GM11168 (cell line): ENCODE data around the gene ADAM15.

Source experiments
- in situ Hi-C: fragments of 300-500 bp; cut with MboI; formaldehyde crosslinking; loops from one replicate; pipeline ENCODE4 v1.12.0; 2022; ENCODE audit warnings: low sequenced_read_pairs; ENCODE audit not compliant: unreplicated experiment

Gene ADAM15

DNA sequence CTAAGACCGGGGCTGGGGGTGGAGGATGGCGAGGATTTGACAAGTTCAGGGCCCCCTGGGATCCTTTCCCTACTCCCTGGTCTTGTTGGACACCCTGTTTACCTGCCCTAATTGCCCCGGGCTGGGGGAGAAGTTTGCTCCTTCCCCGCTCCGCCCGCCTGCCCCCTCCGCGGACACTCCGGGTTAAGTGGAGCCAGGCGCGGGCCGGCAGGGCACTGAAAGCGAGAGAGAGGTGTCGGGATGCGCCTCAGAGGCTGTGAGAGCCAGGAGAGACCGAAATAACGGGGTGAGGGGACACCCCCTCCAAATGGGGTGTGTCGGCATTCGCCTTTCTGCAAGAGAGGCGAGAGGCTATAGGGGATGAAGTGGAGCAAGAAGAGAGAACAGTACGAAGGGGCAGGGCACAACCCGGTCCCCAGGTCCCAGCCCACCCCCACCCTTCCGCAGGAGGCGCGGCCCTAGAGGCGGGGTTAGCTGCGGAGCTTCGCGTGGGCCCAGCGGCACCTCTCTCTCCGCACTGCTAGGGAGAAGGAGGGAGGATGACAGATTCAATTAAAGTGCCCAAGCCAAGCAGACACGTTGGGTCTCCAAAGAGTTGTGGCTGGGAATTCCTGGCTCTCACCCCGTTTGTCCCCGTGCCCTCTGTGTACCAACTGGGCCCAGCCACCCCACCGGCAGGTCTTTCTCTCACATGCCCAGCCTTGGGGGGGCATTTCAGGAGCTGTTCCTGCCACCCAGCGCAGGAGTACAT lies 31.4 kb downstream of the ADAM15 start:
- in situ Hi-C loops = no loop called here

DNA sequence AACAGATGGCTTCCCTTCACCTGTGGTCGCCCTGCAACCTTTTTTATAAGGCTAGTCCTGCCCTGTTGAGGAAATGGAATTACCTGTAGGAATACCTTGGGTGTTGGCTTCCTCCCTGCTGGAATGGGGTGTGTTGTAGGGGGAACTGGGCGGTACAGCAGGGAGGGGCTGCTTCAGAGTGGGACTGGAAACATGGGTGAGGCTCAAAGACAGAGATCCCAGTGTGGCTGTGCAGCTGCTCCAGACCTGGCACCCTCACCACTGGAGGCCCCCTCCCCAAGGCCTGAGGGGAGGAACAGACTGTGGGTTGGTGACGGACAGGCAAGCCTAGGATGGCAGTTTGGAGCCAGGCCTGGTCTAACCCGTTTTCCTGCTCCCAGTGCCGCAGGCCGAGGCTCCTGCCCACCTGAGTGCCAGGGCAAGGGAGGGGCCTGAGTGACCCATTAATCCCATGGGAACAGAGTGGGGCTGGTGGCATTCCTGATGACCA lies 32.0 kb downstream of the ADAM15 start:
- in situ Hi-C loops = no loop called here

DNA sequence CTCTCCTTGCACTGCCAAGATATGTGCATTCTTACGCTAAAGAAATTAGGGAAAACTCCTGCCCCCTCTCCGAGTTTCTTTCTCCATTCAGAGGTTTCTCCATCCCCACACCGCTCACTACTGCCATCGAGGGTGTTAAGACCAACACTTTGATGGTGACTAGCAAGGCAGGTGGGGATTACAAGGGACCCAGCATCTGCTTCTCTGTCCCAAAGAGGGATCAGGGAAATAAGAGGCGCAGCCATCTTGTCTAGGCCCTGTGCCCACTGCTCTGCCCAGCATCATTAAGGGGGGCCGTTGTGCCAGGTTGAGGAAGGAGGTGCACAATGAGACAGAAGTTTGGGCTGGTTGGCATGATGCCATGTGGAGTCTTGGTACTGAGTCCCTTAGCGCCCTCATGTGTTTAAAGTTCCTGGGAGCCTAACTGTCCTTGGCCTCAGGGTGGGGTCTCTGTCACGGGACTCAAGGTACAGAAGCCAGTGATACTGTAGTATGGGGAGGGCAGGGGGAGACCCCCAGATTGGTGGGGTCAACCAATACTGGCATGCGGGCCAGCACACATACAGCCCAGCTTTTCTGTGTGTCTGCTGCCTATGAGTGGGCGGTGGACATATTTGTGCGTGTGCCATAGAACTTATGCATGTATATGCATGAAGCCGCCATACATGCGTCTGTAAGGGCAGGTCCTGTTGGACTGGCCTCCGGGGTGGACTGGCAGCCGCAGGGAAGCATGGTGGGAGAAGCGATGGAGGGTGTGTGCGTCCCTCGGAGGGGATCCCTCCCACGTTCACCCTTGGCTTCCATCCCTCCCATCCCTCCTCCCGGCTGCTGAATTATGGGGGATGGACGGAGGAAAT lies 33.0 kb downstream of the ADAM15 start:
- in situ Hi-C loops = no loop called here

DNA sequence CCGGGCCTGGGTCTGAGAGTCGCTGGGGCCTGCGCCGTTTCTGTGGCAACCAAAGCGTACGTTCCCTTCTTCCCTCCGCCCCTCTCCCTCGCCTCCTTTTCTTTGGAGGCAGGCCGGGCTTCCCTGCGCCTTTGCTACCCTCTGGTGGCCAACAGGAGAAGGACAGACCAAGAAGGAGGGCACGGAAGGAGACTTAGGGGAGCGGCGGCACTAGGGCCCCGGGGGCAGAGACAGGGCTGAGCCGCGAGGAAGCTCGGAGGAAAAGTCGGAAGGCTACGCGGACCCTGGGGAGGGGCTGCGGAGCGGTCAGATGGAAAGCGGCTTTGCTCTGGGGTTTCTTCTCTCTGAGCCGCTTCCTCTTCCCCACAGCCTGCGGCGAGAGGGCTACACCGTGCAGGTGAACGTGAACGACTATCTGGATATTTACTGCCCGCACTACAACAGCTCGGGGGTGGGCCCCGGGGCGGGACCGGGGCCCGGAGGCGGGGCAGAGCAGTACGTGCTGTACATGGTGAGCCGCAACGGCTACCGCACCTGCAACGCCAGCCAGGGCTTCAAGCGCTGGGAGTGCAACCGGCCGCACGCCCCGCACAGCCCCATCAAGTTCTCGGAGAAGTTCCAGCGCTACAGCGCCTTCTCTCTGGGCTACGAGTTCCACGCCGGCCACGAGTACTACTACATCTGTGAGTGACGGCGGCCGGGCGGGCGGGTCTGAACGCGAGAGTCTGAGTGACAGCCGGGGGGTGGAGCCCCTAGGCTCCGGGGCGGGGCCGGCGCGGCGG lies 33.8 kb downstream of the ADAM15 start:
- in situ Hi-C loops = no loop called here

DNA sequence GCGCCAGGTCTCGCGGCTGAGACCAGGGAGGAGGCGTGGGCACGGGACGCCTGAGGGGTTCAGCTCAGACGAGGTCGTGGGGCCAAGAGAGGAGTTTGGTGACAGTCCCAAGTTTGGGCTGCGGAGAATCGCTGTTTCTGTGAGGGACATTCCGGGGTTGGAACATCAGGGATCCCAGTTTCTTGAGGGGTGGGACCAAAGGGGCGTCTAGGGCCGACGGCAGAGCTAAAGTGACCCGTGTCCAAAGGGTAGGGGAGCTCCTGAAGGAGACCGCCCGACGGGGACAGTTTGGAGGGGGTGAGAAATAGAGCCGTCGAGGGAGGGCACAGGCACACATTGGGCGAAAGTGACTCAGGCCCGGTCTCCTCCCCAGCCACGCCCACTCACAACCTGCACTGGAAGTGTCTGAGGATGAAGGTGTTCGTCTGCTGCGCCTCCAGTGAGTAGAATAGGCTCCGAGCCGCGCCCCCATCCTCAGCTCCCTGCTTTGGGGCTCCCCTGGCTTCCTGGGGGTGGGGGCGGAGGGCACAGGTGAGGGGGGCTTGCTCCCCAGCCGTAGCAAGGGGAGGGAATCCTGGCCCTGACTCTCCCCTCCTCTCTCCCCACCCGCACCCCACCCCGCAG lies 34.5 kb downstream of the ADAM15 start:
- in situ Hi-C loops = no loop called here

DNA sequence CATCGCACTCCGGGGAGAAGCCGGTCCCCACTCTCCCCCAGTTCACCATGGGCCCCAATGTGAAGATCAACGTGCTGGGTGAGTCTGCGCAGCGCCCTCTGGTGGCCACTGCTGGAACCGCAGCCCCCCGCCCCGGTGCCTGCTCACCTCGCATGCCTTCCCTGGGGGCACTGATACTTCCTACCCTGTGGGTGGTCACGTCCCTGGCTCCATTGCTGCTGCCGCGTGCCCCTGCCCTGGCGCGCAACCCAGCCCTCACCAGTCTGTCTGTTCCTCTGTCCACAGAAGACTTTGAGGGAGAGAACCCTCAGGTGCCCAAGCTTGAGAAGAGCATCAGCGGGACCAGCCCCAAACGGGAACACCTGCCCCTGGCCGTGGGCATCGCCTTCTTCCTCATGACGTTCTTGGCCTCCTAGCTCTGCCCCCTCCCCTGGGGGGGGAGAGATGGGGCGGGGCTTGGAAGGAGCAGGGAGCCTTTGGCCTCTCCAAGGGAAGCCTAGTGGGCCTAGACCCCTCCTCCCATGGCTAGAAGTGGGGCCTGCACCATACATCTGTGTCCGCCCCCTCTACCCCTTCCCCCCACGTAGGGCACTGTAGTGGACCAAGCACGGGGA lies 35.1 kb downstream of the ADAM15 start:
- in situ Hi-C loops = no loop called here

DNA sequence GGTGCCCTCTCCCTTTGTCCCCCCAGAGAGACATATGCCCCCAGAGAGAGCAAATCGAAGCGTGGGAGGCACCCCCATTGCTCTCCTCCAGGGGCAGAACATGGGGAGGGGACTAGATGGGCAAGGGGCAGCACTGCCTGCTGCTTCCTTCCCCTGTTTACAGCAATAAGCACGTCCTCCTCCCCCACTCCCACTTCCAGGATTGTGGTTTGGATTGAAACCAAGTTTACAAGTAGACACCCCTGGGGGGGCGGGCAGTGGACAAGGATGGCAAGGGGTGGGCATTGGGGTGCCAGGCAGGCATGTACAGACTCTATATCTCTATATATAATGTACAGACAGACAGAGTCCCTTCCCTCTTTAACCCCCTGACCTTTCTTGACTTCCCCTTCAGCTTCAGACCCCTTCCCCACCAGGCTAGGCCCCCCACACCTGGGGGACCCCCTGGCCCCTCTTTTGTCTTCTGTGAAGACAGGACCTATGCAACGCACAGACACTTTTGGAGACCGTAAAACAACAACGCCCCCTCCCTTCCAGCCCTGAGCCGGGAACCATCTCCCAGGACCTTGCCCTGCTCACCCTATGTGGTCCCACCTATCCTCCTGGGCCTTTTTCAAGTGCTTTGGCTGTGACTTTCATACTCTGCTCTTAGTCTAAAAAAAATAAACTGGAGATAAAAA lies 35.9 kb downstream of the ADAM15 start:
- in situ Hi-C loops = no loop called here

DNA sequence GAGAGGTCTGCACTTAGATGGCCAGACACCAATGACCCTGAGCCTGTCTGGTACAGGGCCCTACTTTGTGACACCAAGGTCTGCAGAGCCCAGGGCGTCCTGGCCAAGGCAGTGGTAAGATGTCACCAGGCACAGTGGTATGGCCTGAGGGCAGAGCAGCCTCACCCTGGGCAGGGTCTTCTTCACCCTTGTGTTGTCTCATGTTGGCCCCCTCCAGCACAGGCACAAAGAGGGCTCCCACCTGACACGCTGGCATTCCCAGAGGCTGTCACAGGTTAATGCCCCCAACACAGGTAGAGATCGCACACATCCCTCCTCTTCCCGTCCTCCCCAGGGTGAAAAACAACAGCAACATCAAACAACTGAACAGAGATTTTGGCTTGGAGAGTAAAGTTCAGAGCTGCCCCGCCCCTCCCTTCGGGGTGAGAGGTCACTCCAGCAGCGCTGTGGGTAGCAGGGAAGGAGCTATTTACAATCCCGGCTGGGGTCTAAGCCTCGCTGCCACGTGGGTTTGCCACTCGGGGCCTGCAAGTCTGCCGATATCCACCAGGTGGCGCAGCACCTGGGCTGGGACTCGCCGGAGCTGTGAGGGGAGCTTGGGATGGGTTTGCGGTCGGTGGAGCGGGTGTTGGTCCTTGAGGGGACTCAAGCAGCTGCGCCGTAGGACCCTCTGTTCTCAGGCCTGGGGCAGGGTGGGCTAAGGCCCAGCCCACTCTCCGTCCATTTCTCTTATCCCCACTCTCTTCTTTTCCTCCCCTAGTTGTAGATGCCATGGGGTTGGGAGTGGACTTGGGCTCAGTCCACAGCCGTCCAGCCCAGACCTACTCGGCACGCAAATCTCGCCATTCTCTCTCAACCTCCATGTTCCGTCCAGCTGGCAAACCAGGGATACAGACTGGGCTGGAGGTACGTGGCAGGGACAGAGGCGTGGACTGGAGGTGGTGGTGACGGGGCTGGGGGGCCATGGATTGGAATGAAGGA lies 40.2 kb downstream of the ADAM15 start:
- in situ Hi-C loops = loop anchor here (5.0 kb wide), 1 partner anchor 76 kb away; no protein-coding TSS in a partner anchor

DNA sequence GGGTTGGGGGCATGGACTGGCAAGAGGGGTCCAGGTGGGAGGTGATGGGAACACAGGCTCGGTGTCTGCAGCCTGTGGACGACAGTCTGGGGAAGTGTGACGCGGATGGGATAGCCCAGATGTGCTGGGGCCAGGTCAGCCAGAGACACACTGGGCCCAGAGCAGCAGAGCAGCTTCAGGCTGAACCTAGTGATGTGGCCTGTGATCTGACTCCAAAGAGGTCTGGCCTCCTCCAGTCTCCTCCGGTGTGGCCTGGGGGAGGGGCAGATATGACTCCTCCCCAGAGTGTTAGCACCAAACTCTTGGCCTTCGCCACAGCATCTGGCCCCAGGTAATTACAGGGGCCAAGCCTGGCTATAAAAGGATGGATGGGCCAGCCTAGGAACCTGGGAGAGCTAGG lies 41.0 kb downstream of the ADAM15 start:
- in situ Hi-C loops = loop anchor here (5.0 kb wide), 1 partner anchor 75 kb away; no protein-coding TSS in a partner anchor

DNA sequence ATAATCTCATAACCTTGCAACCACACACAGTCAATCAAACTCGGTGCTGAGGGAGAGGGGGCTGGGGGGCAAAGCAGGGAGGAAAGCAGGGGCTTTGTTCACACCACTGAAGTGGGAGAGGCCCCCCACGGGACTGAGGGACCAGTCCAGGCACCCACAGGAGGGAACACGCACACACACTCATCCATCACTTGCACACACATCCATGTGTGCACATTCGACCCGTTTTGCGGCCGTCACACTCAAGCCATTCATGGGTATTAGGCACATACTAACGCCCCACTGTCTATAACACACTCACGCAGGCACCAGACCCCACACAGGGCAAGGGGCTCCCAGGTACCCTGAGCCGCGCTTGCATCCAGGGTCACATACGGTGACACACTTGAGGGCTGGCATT lies 41.5 kb downstream of the ADAM15 start:
- in situ Hi-C loops = loop anchor here (5.0 kb wide), 1 partner anchor 75 kb away; no protein-coding TSS in a partner anchor

DNA sequence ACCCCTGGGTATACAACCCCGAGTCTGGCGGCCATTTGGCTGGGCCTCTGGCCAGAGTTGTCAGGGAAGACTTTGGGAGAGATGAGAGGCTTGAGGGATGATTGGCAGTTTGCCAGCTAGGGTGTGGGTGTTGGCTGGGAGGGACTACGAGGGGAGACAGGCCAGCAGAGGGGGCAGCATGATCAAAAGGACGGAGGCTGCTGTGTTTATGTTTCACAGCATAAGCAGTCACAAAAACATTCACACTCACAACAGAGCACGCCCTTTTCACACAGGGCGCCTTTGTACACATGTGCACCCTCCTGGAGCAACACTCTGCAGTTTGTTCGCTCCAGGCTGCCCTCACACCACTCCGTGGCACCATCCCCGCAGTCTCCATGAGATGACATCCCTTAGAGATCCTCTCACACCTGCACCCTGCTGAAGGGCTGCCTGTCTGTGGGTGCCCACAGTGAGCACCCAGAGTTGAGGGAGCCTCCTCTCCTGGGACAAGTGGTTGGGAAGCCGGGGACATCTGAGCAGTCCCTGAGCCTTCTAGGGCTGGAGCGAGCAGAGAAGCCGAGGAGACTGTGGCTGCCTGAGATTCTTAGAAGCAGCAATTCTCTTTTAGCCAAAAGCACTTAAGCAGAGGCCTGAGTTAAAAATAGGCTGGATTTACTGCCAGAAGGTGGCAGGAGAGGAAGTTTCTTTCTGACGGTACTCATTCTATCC lies 43.0 kb downstream of the ADAM15 start:
- in situ Hi-C loops = loop anchor here (5.0 kb wide), 1 partner anchor 73 kb away; no protein-coding TSS in a partner anchor

DNA sequence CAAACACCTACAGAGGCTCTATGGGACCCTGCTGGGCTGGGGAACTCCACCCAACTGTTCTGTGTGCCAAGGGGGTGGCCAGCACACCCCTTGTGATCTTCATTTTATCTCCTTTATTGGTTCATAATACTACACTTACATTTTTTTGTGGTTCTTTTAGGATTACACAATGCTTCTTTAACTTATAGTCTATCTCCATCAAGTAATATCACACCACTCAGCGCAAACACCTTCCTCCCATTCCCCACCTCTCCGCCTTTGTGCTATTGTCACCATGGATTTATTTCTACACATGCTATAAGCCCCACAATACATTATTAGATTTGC lies 43.5 kb downstream of the ADAM15 start:
- in situ Hi-C loops = loop anchor here (5.0 kb wide), 1 partner anchor 73 kb away; no protein-coding TSS in a partner anchor

DNA sequence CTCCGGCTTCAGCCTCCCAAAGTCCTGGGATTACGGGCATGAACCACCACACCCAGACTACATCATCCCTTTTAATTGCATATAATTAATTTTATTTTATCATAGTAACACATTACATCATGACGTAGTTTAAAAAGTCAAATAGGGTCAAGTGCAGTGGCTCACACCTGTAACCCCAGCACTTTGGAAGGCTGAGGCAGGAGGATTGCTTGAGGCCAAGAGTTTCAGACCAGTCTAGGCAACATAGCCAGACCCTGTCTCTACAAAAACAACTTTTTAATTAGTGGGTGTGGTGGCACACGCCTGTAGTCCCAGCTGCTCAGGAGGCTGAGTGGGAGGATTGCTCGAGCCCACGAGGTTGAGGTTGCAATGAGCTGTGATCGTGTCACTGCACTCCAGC lies 48.2 kb downstream of the ADAM15 start:
- in situ Hi-C loops = no loop called here

DNA sequence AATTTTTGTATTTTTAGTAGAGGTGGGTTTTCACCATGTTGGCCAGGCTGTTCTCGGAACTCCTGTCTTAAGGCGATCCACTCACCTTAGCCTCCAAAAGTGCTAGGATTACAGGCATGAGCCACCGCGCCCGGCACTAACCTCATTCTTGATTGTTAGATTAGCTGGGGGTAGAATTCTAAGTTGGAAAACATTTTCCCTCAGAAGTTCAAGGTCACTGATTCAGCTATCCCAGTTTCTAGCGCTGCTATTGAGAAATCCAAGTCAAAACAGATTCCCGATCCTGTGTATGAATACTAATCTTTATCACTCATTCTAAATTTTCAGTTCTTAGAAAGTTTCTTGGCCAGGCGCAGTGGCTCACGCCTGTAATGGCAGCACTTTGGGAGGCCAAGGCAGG lies 52.2 kb downstream of the ADAM15 start:
- in situ Hi-C loops = no loop called here

DNA sequence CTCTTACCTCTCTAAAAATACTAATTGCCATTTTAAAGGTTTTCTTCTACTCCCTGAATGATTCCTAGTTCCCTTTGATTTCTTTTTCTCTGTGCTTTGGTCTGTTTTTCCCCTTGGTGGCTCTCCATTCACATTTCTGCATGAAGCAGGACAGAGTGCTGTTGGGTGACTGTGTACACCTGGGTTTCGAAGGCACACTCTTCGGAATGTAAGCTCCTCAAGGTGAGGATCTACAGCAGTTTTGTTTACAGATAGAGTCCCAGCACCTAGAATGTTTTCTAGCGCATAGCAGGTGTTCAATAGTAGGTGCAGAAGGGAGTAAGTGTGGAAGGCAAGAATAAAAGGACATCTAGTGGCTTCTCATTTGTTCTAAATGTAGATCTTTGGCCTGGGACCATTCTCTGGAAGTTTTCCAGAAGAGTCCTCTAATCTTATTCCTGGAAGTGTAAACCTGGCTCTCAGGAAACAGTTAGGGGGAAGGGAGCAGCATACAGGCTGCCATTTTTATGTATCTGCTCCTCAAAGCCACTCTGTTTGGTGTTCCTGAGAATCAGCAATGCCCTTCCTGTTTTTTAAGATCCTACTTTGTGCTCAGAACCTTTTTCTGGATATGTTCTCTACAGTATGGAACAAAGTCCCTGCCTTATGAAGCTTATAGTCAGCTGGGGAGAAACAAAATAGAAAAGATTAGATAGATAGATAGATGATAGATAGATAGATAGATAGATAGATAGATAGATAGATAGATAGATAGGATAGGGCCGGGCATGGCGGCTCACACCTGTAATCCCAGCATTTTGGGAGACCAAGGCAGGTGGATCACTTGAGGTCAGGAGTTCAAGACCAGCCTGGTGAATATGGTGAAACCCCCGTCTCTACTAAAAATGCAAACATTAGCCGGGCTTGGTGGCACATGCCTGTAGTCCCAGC lies 53.8 kb downstream of the ADAM15 start:
- in situ Hi-C loops = no loop called here

DNA sequence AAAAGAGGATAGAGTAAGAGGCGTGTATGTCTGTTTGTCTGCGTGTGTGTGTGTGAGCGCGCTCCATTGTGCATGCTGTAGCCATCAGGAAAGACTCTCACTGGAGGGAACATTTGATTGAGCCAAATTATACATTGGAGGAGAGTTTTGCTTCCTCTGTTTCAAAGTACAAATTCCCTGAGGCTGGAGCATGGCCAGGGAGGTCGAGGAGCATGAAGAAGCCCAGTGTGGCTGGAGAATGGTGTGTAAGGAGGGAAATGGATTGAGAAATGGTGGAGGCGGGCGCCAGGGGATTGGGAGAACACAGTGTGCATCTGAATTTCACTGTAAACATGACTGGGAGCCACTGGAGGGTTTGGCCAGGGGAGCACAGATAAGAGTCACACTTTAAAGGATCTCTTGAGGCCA lies 54.5 kb downstream of the ADAM15 start:
- in situ Hi-C loops = no loop called here
